Testis (tissue), 2 donors: ENCODE results near the gene MED16.

Experiments
- POLR2A ChIP-seq: fragments of 450-650 bp; IDR thresholded peaks from one replicate; pipeline ENCODE4 v1.6.1; 2017; ENCODE audit warnings: antibody characterized with exemption, mild to moderate bottlenecking, moderate library complexity
- TF ChIP-seq, protein P1 (sequence below), 3 experiments: fragments of 450-650 bp in 2 of 3; fragments of 200-600 bp in 1 of 3; sonication (generic) in 1 of 3; IDR thresholded peaks; one replicate each; pipeline ENCODE4 v1.5.1; 2016 to 2019; ENCODE audit warnings: antibody characterized with exemption in 3 of 3, mild to moderate bottlenecking in 2 of 3, moderate library complexity in 1 of 3

- TF ChIP-seq, protein P1, sequence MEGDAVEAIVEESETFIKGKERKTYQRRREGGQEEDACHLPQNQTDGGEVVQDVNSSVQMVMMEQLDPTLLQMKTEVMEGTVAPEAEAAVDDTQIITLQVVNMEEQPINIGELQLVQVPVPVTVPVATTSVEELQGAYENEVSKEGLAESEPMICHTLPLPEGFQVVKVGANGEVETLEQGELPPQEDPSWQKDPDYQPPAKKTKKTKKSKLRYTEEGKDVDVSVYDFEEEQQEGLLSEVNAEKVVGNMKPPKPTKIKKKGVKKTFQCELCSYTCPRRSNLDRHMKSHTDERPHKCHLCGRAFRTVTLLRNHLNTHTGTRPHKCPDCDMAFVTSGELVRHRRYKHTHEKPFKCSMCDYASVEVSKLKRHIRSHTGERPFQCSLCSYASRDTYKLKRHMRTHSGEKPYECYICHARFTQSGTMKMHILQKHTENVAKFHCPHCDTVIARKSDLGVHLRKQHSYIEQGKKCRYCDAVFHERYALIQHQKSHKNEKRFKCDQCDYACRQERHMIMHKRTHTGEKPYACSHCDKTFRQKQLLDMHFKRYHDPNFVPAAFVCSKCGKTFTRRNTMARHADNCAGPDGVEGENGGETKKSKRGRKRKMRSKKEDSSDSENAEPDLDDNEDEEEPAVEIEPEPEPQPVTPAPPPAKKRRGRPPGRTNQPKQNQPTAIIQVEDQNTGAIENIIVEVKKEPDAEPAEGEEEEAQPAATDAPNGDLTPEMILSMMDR (IDR thresholded peaks at IDR 0.05), result no peak
- TF ChIP-seq POLR2A, result no peak
Measured at GRCh38 chr19:913080-913748, 20.2 kb upstream of the MED16 start, which contains the start of gene R3HDM4.
